DMS53 (cell line): ENCODE data around the gene RMND5A.
A peak's percentile ranks its signal among the peaks of the same experiment; 100 is the strongest.
"Not testable (repeated sequence)": the region's sequence is repeated elsewhere in the genome, so short reads cannot be mapped to it uniquely, and the experiment has no call there.

Experiments
- DNase-seq: peaks from one replicate; lab custom pipeline; 2025; lab: John Stamatoyannopoulos, UW

The RMND5A gene, protein sequence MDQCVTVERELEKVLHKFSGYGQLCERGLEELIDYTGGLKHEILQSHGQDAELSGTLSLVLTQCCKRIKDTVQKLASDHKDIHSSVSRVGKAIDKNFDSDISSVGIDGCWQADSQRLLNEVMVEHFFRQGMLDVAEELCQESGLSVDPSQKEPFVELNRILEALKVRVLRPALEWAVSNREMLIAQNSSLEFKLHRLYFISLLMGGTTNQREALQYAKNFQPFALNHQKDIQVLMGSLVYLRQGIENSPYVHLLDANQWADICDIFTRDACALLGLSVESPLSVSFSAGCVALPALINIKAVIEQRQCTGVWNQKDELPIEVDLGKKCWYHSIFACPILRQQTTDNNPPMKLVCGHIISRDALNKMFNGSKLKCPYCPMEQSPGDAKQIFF

DNA sequence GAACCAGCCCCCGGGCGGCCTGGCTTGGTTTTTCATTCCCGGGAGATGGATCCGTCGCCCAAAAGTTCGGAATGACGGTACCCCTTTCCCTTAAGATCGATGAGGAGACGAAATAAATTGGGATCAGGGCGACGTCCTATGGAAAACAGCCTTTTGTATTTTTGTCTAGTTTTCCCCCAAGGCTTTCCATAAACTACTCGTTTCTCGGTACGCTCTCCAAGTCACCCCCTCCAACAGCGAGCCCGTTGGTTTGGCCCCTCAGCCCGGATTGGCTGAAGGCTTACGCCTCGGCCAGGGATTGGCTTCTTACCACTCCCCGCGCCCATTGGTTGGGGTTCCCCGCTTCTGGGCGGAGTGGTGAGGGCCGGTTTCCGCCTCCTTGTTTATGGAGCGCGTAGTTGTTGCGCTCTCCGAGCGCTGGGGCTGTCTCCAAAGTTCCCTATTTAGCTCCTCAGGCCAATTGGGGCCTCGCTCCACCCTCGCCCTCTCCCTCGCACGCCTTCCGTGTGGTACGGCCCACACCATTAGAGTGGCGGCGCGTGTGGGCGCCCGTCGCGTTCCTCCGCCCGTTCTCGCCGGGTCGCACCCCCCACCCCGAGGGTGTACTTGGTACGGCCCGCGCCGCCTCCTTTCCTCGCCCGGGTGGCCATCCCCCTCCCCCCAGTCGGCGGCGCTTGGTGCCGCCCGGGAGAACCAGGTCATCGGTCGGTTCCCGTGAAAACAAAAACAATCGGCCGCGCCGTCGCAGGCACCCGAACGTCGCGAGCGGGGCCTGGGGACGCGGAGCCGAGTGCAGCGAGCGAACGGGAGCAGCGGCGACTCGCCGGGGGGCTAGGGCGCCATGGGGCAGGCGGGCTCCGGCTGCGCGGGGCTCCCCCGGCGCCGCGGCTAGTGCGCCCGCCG, at the start of gene RMND5A:
Gene RMND5A, plus strand, starts transcription at position 655 of the 903 bp plus-strand sequence. CDS start 377 bp downstream, outside the sequence.
- DNase-seq: peak; percentile 99

DNA sequence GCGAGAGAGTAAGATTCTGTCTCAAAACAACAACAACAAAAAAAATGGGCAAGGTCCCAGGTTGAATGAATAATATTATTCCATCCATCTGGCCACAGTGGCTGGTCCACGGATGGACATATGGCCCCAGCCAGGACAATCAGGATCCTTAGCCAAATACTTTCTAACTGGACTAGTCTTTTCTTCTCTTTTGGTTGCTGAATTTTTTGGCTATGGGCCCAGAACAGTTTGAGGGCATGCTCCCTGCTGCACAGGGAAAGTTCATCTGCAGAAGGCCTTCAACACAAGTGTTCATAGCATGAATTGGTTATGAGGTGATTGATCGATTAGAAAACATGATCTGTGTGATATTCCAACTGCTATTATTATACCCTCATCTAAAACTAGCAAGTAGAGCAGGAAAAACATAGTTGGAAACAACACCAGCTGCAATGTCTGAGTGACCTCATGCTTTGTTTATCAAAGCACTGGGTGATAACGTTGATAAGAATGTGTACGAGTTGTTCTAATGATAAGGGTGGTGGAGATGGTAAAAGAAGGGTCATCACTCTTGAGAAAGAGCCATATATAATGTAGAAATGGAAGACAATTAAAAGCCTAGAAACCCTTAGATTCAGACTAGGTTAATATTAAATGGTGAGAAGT, 48.6 kb upstream of the RMND5A start:
- peak; percentile 72 for DNase-seq

DNA sequence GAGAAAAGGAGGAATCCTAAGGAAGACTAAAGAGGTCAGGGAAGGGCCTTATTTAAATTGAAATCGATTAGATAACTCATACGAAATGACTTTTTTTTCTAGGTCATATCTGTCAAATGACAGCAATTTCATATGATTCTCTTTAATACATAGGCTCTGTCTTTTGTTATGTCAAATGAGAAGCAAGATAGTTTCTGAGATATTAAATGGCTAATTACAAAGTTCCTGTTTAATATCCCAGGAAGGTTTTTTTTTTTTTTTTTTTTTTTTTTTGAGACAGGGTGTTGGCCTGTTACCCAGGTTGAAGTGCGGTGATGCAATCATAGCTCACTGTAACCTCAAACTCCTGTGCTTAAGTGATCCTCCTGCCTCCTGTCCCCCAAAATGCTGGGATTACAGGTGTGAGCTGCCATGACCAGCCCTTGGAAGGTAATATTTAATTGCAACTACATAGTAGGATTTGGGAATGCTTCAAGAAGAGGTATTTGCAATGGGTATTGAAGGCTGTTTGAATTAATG, 48.0 kb upstream of the RMND5A start:
- DNase-seq: peak; percentile 43

DNA sequence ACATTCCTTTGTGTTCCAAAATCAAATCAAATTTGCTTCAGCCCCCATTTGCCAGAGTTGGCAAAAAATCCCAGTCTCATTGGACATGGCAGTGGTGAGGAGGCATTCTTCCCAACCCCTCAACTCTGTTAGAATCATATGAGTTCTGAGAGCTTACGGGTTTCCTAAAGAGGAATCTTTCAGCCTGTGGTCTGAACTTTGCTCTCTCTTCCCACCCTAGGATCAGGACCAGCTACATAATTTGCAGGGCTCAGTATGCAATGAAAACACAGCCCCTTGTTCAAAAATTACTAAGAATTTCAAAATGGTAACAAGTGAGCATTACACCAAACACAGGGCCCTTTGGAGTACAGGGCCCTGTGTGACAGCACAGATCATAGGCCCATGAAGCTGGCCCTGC, 47.1 kb upstream of the RMND5A start:
- DNase-seq: no peak

DNA sequence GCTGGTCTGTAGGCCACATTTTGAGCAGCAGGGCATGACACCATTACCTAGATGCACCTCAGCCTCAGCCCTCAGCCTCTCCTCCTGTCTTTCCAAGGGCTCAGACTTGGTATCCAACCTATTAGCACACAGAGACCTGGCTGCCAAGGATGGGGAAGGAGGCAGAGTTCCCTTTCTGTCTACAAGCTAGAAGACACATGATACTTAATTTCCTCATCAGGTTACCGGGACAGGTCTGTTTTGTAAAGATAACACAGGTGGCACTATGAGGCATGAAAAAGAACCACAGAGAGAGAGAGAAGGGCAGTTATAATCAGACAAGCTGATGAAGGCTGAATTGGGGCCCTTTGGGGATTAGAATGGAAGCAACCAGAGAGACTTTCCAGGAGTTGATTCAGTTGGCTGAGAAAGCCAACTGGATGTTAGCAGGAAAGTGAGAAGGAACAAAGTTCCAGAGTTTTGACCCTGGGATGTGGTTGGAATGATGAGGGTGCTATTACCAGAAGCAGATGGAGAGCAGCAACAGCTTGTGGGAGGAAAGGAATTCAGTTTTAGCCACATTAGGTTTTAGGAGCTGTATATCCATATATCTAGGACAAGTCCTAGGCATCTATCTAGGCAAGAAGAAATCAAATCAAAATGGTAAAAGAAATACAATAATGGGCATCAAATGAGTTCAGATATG, 46.0 kb upstream of the RMND5A start:
- DNase-seq: peak; percentile 27

DNA sequence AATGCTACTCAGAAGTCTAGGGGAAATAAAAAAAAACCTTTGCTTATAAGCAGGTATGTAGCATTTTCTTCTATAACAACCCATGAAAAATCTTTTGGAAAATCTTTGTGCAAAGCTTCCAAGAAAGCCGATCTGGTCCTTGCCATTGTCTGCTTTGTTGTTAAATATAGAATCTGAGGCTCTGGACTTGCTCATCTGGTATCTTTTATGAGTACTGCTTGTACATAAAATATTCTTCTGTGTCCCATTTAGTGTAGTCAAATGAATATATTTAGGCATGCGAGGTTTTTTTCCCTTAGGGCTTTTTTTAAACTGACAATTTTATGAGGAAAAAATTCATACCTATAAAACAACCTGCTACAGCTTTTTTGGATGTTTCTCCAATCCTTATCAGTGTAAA, 45.0 kb upstream of the RMND5A start:
- DNase-seq: no peak

DNA sequence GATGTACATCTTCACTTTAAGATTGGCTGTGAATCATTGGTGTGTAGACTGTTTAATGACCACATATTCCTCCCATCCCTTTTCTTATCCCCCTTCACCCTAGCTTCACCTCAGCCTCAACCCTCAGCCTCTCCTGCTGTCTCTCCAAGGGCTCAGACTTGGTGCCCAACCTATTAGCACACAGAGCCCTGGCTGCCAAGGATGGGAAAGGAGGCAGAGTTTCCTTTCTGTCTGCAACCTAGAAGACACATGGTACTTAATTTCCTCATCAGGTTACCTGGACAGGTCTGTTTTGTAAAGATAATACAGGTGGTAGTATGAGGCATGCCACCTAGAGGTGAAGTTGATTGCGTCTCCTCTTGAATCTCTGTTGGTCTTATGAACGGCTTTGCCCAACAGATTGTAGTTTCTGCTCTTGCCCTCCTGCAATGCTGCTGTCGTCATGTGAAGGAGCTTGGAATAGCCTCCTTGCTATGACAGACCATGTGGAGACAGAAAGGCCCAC, 44.5 kb upstream of the RMND5A start:
- DNase-seq: peak; percentile 77

DNA sequence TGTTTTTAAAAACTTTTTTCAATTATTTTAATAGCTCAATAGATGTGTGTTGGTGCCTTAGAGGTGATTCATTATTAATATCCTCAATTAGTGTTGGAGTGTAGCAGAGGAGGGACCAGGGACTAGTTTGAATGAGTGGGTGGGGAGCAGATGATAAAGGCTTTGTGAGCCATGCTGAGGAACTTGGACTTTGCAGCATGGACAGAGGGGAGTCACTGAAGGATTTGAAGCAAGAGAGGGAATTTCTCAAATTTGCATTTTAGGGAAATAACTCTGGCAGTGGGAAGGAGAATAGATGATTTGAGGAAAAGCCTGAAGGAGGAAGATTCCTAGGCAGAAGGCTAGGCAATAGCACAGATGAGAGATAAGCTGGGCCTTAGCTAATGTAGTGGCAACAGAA, 42.3 kb upstream of the RMND5A start:
- no peak for DNase-seq

DNA sequence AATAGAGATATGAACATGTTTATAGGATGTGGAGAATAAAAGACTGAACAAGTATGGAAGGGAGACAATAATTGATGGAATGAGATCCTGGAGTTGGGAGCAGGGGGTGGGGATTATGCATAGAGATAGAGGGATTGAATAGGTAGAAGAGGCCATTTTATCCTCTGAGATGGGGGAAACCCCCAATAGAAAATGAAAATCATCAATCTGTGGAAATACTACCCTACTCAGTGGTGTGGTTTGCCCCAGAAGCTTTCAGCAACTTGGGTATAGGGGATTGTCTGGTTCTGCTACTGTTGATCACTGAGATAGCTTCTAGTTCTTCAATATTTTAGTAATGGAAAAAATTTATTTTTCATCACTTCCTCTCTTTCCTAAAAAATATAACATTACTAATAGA, 41.1 kb upstream of the RMND5A start:
- no peak for DNase-seq

DNA sequence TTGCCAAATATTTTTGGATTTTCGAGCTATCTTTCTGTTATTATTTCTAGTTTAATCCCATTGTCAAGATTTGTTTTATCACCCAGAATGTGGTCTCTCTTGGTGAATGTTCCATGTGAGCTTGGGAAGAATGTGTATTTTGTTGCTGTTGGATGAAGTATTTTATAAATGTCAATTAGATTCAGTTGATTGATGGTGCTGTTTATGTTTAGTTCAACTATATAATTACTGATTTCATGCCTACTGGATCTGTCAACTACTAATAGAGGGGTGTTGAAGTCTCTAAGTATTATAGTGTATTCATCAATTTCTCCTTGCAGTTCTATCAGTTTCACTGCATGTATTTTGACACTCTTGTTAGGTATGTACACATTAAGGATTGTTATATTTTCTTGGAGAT, 34.7 kb upstream of the RMND5A start:
- no peak for DNase-seq

DNA sequence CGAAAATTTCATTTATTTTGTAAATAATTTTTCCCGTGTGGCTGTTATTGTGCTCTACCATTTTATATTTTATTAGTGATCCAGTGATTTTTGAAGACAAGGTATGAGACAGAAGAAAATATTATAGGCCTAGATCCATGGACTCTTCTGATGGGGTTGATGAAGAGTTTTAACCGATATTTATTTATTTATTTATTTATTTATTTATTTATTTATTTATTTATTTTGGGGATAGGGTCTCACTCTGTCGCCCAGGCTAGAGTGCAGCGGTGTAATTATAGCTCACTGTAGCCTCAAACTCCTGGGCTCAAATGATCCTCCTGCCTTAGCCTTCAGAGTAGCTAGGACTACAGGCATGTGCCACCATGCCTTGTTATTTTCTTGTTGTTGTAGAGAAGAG, 33.6 kb upstream of the RMND5A start:
- no peak for DNase-seq

DNA sequence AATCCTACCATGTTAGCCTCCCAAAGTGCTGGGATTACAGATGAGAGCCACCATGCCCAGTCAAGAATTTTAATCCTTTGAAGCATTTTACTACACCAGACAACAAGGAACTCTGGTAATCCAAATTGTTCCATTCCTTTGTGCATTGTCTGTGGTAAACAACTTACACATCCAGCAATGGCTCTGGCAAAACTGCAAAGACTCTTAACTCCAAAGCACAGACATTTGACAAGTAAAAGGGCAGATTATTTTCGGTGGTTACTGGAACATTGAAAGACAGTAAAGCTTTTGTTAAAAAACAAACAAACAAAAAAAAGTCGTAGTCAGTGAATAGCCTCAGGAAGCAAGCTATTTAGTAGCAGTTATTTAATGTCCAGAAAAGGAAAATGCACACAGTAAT, 33.2 kb upstream of the RMND5A start:
- DNase-seq: no peak

DNA sequence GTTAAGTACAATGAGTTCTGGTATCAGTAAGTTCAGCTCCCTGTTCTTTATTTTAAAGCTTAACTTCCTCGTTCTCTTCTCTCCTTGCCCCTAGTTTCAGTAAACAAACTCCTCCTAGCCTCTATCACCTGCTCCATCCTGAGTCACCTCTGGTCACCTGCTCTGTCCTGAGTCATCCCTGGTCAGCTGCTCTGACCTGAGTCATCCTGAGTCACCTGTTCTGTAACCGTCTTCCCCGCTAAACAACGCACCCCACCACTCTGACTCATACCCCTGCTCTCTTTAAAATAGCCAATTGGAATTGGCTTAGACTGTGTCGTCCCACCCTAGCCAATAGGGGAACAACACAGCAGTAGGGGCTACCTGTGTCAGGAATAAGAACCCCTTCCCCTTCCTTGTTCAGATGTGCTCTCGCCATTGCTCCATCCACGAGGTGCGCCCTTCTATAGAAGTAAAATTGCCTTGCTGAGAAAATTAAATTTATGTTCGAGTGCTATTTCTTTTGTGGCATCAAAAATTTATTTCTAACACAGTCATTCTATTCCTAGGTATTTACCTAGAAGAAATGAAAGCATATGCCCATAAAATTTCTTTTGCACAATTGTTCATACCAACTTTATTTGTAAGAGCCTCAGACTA, 24.9 kb upstream of the RMND5A start:
- peak; percentile 99 for DNase-seq

DNA sequence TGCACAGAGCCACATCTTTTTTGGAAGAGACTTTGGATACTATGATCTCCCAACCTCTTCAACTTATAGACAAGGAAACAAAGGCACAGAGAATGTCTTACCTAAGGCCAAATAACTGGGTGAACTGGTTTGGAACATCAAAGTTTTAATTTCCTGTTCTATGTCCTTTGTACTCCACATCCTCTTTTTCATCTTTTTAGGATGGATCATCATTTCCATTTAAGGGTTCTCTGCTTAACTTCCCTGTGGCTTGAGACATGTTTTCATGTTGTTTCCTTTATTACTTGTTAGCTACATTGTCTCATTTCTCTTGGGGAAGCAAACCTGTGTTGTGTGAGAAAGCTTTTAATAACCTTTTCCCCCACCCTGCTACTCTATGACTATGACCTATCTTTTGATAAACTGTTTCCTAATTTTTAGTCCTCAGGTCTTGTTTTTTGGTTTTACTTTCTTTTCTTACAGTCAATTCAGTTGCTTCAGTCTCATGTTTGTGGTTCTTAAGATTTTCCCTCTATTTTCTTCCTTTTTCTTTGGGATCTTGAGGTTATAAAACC, 22.5 kb upstream of the RMND5A start:
- DNase-seq: peak; percentile 31

DNA sequence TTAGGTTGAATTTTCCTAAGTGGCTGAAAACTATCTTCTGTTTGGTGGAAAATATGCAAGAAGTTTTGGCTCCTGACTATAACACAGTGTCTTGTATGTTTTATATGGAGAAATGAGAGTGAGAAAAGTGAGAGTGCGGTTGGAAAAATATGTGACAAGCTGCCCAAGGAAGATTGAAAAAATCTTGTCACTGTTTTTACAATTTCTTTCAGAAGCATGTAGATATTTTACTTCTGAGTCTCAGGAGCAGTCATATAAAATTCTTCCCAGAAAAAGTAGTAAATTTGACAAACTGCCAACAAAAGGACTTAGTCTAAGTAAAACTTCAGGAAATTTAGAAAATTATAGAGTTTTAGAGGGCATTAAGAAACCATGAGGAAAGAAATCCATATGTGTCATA, 19.4 kb upstream of the RMND5A start:
- no peak for DNase-seq

DNA sequence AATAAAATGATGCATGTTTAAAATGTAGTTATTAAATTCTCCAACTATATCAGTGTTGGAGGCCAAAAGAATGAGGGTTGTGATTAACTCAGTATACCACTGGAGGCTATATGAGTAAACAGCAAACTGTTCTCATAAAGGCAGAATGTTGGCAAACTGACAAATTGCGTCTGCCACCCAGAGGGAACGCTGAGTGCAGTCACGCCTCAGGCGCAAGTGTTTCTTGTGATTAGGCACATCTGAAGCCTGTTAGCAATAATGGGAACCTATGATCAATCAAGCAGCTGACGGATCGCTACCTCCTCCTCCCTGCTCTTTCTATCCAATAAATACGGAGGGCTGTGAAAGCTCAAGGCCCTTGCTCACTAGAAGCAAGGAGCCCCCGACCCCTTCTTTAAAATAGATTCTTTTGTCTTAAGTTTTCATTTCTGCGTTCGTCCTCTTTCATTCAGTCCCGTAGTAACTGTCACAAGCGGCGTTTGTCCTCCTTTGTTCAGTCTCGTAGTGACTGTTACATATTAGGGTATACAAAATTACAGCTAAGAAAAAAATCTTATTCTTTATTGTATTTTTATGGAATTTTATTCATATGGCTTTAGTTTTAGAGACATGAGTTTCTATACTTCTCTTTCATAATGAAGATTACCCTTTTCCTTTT, 16.3 kb upstream of the RMND5A start:
- DNase-seq: peak; percentile 77

DNA sequence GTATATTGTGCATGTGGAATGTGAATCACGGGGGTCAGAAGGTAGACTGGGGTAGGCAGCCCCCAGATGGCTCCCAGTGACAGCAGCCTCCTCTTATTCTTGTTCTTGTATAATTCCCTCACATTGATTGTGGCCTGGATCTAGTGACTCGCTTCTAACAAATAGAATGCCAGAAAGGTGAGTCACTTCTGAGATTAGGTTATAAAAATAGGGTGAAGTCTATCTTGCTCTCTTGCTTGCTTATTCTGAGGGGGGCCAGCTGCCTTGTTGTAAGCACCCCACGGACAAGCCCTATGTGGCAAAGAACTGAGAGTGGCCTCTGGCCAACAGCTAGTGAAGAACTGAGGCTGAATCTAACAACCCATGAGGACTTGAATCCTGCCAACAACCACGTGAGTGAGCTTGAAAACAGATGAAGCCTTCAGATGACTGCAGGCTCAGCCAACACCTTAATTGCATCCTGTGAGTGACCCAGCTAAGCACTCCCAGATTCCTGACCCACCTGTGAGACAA, 15.6 kb upstream of the RMND5A start:
- DNase-seq: peak; percentile 86

DNA sequence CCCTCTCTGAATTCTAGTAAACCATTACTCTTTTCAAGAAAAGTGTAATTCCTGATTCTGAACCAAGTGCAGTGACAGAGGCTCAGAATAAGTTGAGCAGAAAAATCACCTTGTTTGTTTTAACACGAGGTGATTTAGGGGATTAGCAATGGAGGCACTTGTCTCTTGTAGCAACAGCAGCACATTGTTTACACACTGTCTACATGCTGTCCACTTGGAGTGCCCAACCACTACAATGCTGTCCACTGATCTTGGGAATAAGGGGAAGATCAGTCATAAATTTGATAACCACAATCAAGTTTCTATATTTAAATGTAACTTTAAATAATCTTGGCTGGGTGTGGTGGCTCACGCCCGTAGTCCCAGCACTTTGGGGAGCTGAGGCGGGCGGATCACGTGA, 13.9 kb upstream of the RMND5A start:
- DNase-seq: peak; percentile 92

DNA sequence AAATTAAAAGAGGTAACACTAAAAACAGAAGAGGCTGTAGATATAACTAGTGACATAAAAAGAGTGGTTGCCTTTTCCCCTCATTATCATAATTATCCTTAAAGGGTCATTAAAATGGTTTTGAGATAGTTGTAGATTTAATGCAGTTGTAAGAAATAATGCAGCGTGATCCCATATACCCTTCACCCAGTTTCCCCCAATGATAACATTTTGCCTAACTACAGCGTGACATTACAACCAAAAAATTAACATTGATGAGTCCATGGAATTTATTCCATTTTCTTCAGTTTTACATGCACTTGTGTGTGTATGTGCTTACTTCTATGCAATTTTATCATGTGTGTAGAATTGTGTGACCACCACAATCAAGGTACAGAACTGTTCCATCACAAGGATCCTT, 13.2 kb upstream of the RMND5A start:
- no peak for DNase-seq

DNA sequence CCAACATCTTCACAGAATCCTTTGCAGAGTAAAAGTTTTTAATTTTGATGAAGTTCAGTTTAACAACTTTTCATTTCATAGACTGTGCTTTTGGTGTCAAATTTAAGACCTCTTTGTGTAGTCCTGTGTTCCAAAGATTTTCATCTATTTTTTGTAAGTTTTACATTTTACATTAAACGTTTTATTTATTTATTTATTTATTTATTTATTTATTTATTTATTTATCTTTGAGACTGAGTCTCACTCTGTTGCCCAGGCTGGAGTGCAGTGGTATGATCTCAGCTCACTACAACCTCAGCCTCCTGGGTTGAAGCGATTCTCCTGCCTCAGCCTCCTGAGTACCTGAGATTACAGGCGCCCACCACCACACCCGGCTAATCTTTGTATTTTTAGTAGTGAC, 12.0 kb upstream of the RMND5A start:
- DNase-seq: not testable (repeated sequence)
